Measurements from ENCODE around the gene PDE2A. TPM values are rescaled to one million over a fixed set of nuclear protein-coding genes. Genes with fewer than 3 reads are reported as not detected.
A peak's percentile ranks its signal among the peaks of the same experiment; 100 is the strongest.

Gene PDE2A
- total RNA-seq, 4 donors from 2014 or later: 40.6 to 68.8 (median 47.6) TPM

- no peaks in the 10 kb centered on the region for H3K36me3 ChIP-seq
- no peaks in the 10 kb centered on the region for H3K9me3 ChIP-seq
- H3K27me3 ChIP-seq: no peaks in the 10 kb centered on the region
- H3K4me3 ChIP-seq: no peak overlapping the region
- H3K4me1 ChIP-seq: peaks cover 59 to 85% (median 70%) of the 10 kb centered on the region in 4 donors
- H3K27ac ChIP-seq (replicated peaks in 1 of 4): peak overlapping the region in 2 of 4 donors; percentile 3 to 32
- WGBS: 97% methylated on average over 2 of the region's 2 CpGs
- DNase-seq (ENCODE audit: extremely low spot score): no peak
- TF ChIP-seq EP300 (IDR thresholded peaks at IDR 0.05): no peak
- TF ChIP-seq POLR2AphosphoS5 (IDR thresholded peaks at IDR 0.05): no peak
- TF ChIP-seq, protein P1, sequence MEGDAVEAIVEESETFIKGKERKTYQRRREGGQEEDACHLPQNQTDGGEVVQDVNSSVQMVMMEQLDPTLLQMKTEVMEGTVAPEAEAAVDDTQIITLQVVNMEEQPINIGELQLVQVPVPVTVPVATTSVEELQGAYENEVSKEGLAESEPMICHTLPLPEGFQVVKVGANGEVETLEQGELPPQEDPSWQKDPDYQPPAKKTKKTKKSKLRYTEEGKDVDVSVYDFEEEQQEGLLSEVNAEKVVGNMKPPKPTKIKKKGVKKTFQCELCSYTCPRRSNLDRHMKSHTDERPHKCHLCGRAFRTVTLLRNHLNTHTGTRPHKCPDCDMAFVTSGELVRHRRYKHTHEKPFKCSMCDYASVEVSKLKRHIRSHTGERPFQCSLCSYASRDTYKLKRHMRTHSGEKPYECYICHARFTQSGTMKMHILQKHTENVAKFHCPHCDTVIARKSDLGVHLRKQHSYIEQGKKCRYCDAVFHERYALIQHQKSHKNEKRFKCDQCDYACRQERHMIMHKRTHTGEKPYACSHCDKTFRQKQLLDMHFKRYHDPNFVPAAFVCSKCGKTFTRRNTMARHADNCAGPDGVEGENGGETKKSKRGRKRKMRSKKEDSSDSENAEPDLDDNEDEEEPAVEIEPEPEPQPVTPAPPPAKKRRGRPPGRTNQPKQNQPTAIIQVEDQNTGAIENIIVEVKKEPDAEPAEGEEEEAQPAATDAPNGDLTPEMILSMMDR (IDR thresholded peaks at IDR 0.05): no peak
- no peak for TF ChIP-seq POLR2A (IDR thresholded peaks at IDR 0.05; ENCODE audit: low read depth)
- intact Hi-C loops (cut with DNase I): no loop called here
These were observed 37.0 kb downstream of the PDE2A start for GRCh38 chr11:72637198-72637597.

DNA sequence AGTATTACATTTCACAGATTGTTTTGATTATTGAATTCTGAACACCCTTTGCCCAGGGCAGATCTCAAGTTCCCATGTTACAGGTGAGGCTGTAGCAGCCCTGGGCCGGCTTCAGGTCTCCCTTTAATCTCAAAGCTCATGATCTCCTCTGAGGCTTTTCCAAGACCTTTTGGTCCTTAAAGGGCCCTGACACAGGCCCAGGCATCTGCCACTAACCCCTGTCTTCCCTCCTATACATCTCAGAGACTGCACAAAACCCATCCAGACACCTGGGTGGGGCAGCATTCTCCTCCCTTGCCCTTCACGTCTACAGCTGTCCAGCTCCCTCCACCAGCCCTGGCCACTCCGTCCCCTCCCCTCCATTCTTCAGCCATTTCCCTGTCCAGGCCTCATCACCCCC lies 37.8 kb downstream of the PDE2A start:
- Histone ChIP-seq H3K9me3 (no peaks in the 10 kb centered on the region), H3K27me3 (no peaks in the 10 kb centered on the region), H3K4me1 (peaks cover 59 to 85% (median 72%) of the 10 kb centered on the region in 4 donors), H3K27ac (replicated peaks in 1 of 4) (peak overlapping the region in 1 of 4 donors; percentile 3), H3K4me3 (no peak overlapping the region), H3K36me3 (peaks cover 0 to 3% (median 0%) of the 10 kb centered on the region in 4 donors)
- WGBS: 78% methylated on average over 2 of the region's 3 CpGs
- intact Hi-C loops (cut with DNase I): no loop called here
- TF ChIP-seq POLR2AphosphoS5 (IDR thresholded peaks at IDR 0.05) (no peak), POLR2A (IDR thresholded peaks at IDR 0.05; ENCODE audit: low read depth) (no peak), EP300 (IDR thresholded peaks at IDR 0.05) (no peak)
- TF ChIP-seq, protein P1 (IDR thresholded peaks at IDR 0.05): no peak
- no peak for DNase-seq (ENCODE audit: extremely low spot score)

DNA sequence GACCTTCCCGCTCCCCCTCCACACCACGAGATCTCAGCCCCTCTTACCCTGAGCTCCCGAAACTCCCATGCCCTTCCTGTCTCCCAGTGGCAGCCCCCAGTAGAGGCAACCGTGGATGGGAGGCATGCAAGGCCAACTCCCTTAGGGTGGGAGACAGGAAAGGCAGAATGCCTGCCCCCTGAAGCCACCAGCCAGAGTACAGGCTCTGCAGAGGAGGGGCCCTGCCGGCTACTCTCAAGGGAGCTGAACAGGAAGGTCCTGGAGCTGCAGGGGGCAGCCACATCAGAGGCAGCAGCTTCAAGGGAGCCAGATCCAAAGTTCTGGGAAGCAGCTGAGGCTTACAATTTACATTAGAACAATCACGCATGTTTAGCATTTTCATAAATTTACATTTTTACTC lies 38.3 kb downstream of the PDE2A start:
- TF ChIP-seq, protein P1 (IDR thresholded peaks at IDR 0.05): no peak
- TF ChIP-seq POLR2AphosphoS5 (IDR thresholded peaks at IDR 0.05) (no peak), POLR2A (IDR thresholded peaks at IDR 0.05; ENCODE audit: low read depth) (no peak), EP300 (IDR thresholded peaks at IDR 0.05) (no peak)
- Histone ChIP-seq H3K27ac (replicated peaks in 1 of 4) (peak overlapping the region in 1 of 4 donors; percentile 20), H3K36me3 (peaks cover 0 to 3% (median 0%) of the 10 kb centered on the region in 4 donors), H3K4me1 (peaks cover 59 to 85% (median 74%) of the 10 kb centered on the region in 4 donors), H3K9me3 (no peaks in the 10 kb centered on the region), H3K4me3 (no peak overlapping the region), H3K27me3 (no peaks in the 10 kb centered on the region)
- 76% methylated on average over 6 of the region's 6 CpGs for WGBS
- intact Hi-C loops (cut with DNase I): no loop called here
- no peak for DNase-seq (ENCODE audit: extremely low spot score)

GRCh38 chr11:72635309-72635915 lies 38.8 kb downstream of the PDE2A start:
- WGBS: 76% methylated on average over 9 of the region's 9 CpGs
- Histone ChIP-seq H3K27me3 (no peaks in the 10 kb centered on the region), H3K27ac (replicated peaks in 1 of 4) (peak overlapping the region in 2 of 4 donors; percentile 20 to 83), H3K9me3 (no peaks in the 10 kb centered on the region), H3K36me3 (peaks cover 0 to 3% (median 0%) of the 10 kb centered on the region in 4 donors), H3K4me1 (peaks cover 62 to 87% (median 76%) of the 10 kb centered on the region in 4 donors), H3K4me3 (no peak overlapping the region)
- TF ChIP-seq POLR2AphosphoS5 (IDR thresholded peaks at IDR 0.05) (no peak), EP300 (IDR thresholded peaks at IDR 0.05) (no peak), POLR2A (IDR thresholded peaks at IDR 0.05; ENCODE audit: low read depth) (no peak)
- TF ChIP-seq, protein P1 (IDR thresholded peaks at IDR 0.05): no peak
- intact Hi-C loops (cut with DNase I): no loop called here
- no peak for DNase-seq (ENCODE audit: extremely low spot score)

Measured in esophagus muscularis mucosa (tissue), 4 donors.